A673 (cell line): Measurements from ENCODE around the gene SLC25A21. TPM values are rescaled to one million over a fixed set of nuclear protein-coding genes. Genes with fewer than 3 reads are reported as not detected.

ENCODE experiments used
- BruUV-seq: library from RNA; stranded (reverse); fragments of 400-500 nt; replicated peaks from 2 replicates; lab custom pipeline; 2021; lab: Mats Ljungman, UMichigan
- CTCF ChIA-PET: fragments of 300-600 bp; sonication (Branson Sonifier 250); formaldehyde crosslinking; loops from one replicate; lab custom pipeline; 2022; ENCODE audit warnings: antibody characterized with exemption; lab: Charles Lee
- POLR2A ChIA-PET: fragments of 300-600 bp; sonication (Branson Sonifier 250); formaldehyde crosslinking; loops from one replicate; lab custom pipeline; 2022; ENCODE audit warnings: antibody characterized with exemption; ENCODE audit not compliant: low non-redundant PET; lab: Charles Lee
- DNase-seq: peaks from one replicate; pipeline ENCODE4 v3.0.0-alpha.2; 2015; ENCODE audit warnings: low spot score
- H3K27ac ChIP-seq: fragments of 200-600 bp; sonication (generic); 2 replicates; pipeline ENCODE4 v1.5.1; 2016; ENCODE audit warnings: mixed run types, low read depth, mild to moderate bottlenecking, mixed read lengths, antibody characterized with exemption, low read length; ENCODE audit not compliant: poor library complexity, severe bottlenecking
- H3K27me3 ChIP-seq: fragments of 200-600 bp; sonication (generic); replicated peaks from 2 replicates; pipeline ENCODE4 v1.6.1; 2017; ENCODE audit warnings: mixed run types, low read depth, mild to moderate bottlenecking, mixed read lengths, antibody characterized with exemption, low read length; ENCODE audit not compliant: insufficient read depth, poor library complexity
- H3K36me3 ChIP-seq: fragments of 200-600 bp; sonication (generic); 2 replicates; pipeline ENCODE4 v1.6.1; 2016; ENCODE audit warnings: mixed run types, mild to moderate bottlenecking, mixed read lengths, antibody characterized with exemption, low read length; ENCODE audit not compliant: insufficient read depth, poor library complexity, severe bottlenecking
- H3K4me1 ChIP-seq: fragments of 200-600 bp; sonication (generic); 2 replicates; pipeline ENCODE4 v1.6.1; 2017; ENCODE audit warnings: mixed run types, mild to moderate bottlenecking, mixed read lengths, antibody characterized with exemption, low read length; ENCODE audit not compliant: insufficient read depth, poor library complexity, severe bottlenecking
- H3K4me3 ChIP-seq: fragments of 200-600 bp; sonication (generic); 2 replicates; pipeline ENCODE4 v1.5.1; 2016; ENCODE audit warnings: low read depth, mixed run types, mild to moderate bottlenecking, mixed read lengths, low read length; ENCODE audit not compliant: poor library complexity, severe bottlenecking
- H3K9me3 ChIP-seq: fragments of 200-600 bp; sonication (generic); 2 replicates; pipeline ENCODE4 v1.6.1; 2016; ENCODE audit warnings: mixed run types, low read depth, mild to moderate bottlenecking, mixed read lengths, antibody characterized with exemption, low read length; ENCODE audit not compliant: poor library complexity, severe bottlenecking
- EZH2 ChIP-seq: fragments of 200-600 bp; sonication (generic); IDR thresholded peaks from 2 replicates; pipeline ENCODE4 v1.6.1; 2017; ENCODE audit warnings: borderline replicate concordance, low read depth, mild to moderate bottlenecking, mixed read lengths, antibody characterized with exemption, low read length; ENCODE audit not compliant: poor library complexity, severe bottlenecking
- intact Hi-C: fragments of 100-400 bp; cut with micrococcal nuclease; formaldehyde crosslinking; loops from one replicate; pipeline ENCODE4 v1.10.0; 2022; ENCODE audit not compliant: unreplicated experiment
- total RNA-seq: library from RNA; stranded (reverse); gene quantifications from 2 replicates; pipeline ENCODE4 v1.2.3, GENCODE V29; 2021
- TF ChIP-seq, protein P1 (sequence below): fragments of 300-800, 200-600 bp; sonication (generic); conservative IDR thresholded peaks from 2 replicates; pipeline ENCODE4 v1.5.1; 2017; ENCODE audit warnings: low read depth, mild to moderate bottlenecking, antibody characterized with exemption, low read length, moderate library complexity, mixed read lengths

SLC25A21 gene
- total RNA-seq, 1 experiment from 2014 or later: 4.7 TPM

DNA sequence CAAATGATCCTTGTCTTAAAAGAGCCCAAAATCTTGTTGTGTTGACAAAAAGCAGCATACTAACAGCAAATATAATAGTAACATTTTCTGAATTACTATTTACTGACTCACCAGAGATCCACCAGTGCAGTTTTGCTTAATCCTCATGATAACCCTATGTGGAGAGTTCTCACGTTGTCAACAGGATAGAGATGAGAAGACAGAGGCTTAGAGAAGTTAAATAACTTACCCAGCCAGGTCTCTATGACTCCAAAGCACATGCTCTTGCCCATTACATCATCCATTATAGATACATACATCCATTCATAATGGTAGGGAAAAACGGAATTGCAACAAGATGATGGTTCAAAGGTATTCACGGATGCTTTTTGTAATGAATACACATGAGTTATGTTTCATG lies 398.8 kb downstream of the SLC25A21 start:
- intact Hi-C loops: loop anchor here (1.0 to 5.0 kb wide), 2 partner anchors 170 to 344 kb away; no protein-coding TSS in a partner anchor
- Histone ChIP-seq H3K4me1 (peaks cover 27% of the 10 kb centered on the region), H3K9me3 (no peaks in the 10 kb centered on the region), H3K4me3 (no peak overlapping the region), H3K27me3 (no peaks in the 10 kb centered on the region), H3K27ac (no peak overlapping the region), H3K36me3 (no peaks in the 10 kb centered on the region)
- TF ChIP-seq, protein P1, sequence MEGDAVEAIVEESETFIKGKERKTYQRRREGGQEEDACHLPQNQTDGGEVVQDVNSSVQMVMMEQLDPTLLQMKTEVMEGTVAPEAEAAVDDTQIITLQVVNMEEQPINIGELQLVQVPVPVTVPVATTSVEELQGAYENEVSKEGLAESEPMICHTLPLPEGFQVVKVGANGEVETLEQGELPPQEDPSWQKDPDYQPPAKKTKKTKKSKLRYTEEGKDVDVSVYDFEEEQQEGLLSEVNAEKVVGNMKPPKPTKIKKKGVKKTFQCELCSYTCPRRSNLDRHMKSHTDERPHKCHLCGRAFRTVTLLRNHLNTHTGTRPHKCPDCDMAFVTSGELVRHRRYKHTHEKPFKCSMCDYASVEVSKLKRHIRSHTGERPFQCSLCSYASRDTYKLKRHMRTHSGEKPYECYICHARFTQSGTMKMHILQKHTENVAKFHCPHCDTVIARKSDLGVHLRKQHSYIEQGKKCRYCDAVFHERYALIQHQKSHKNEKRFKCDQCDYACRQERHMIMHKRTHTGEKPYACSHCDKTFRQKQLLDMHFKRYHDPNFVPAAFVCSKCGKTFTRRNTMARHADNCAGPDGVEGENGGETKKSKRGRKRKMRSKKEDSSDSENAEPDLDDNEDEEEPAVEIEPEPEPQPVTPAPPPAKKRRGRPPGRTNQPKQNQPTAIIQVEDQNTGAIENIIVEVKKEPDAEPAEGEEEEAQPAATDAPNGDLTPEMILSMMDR: no peak
- DNase-seq: peak; percentile 35
- no TSS peak for BruUV-seq
- POLR2A ChIA-PET: no interaction called here
- CTCF ChIA-PET: interaction anchor here (0.7 to 2.1 kb wide), 3 partner anchors 169 to 344 kb away, joined by 3 to 11 read pairs (median 4); no protein-coding TSS in a partner anchor

DNA sequence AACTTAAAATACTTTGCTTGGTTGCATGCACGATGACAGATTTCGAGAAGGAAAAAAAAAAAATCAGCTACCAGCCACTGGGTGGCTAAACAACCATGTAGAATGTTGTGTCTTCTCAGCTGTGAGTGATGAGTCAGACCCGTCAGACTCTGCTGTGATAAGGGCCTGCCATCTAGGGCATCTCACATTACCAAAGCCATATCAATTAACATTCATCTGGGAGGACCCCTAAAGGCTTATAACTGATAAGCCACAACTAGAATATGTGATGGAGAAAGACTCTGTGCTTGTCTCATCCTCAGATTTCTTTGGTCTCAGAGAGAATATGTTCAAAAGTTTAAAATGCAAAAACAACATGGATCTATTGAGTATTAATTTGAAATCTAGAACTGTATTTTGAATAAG lies 399.3 kb downstream of the SLC25A21 start:
- Histone ChIP-seq H3K4me3 (no peak overlapping the region), H3K36me3 (no peaks in the 10 kb centered on the region), H3K4me1 (peaks cover 31% of the 10 kb centered on the region), H3K9me3 (no peaks in the 10 kb centered on the region), H3K27me3 (no peaks in the 10 kb centered on the region), H3K27ac (no peak overlapping the region)
- TF ChIP-seq, protein P1: peak; percentile 60
- no peak for TF ChIP-seq EZH2
- POLR2A ChIA-PET: no interaction called here
- CTCF ChIA-PET: interaction anchor here (0.7 to 2.1 kb wide), 3 partner anchors 169 to 344 kb away, joined by 3 to 11 read pairs (median 4); no protein-coding TSS in a partner anchor
- no TSS peak for BruUV-seq
- DNase-seq: peak; percentile 80
- intact Hi-C loops: loop anchor here (1.0 to 5.0 kb wide), 2 partner anchors 170 to 344 kb away; no protein-coding TSS in a partner anchor

DNA sequence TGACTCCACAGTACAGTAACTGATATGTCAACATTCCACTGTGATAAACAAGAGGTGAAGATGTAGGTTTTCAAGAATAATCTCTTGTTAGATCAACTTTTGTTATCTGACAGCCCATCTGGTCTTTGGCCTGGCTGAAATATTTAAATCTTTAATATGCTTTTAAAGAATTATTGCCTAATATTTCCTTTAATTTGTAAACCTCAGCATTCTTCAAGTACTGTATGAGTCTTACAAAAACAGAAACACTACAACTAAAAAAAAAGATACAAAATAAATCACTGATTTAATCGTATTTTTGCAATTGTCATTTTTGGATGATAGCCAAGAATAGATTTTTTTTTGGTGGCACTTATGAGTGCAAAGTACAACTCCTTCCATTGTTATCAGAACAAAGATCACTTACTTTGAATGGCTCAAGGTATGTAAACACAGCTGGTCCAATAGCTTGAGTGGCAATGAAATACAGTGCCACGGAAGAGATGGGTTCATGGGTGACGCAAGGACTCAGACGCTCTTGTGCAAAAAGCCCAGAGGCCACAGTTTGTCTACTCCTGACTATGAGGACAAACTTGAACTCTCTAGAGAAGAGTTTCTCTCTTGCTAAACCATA lies 401.3 kb downstream of the SLC25A21 start:
- H3K4me1 ChIP-seq: peaks cover 47% of the 10 kb centered on the region
- ChIA-PET POLR2A (no interaction called here), CTCF (no interaction called here)
- no peak overlapping the region for H3K4me3 ChIP-seq
- H3K27me3 ChIP-seq: no peaks in the 10 kb centered on the region
- no peaks in the 10 kb centered on the region for H3K9me3 ChIP-seq
- H3K27ac ChIP-seq: no peak overlapping the region
- no peak for TF ChIP-seq EZH2
- TF ChIP-seq, protein P1: no peak
- BruUV-seq: no TSS peak
- no peak for DNase-seq
- H3K36me3 ChIP-seq: no peaks in the 10 kb centered on the region
- intact Hi-C loops: loop anchor here (5.0 kb wide), 1 partner anchor 346 kb away; no protein-coding TSS in a partner anchor
